GM12878 (cell line): ENCODE results near the gene MYT1. TPM values are rescaled to one million over a fixed set of nuclear protein-coding genes. Genes with fewer than 3 reads are reported as not detected.

Experiments used
- ATAC-seq: fragments of 200-7000 bp; cut with Tn5 transposase; 3 replicates; pipeline ENCODE4 v1.9.1; 2020; ENCODE audit warnings: mild to moderate bottlenecking, moderate library complexity
- BruUV-seq: library from RNA; stranded (reverse); fragments of 400-500 nt; replicated peaks from 2 replicates; lab custom pipeline; 2021; lab: Mats Ljungman, UMichigan
- CTCF ChIA-PET: fragments of 300-600 bp; sonication (Branson Sonifier 250); formaldehyde crosslinking; extraction: SDS; loops from one replicate; lab custom pipeline; 2021; ENCODE audit warnings: inconsistent platforms; lab: Yijun Ruan, JAX
- POLR2A ChIA-PET: fragments of 350-600 bp; formaldehyde crosslinking; extraction: SDS; loops from one replicate; lab custom pipeline; 2021; ENCODE audit warnings: inconsistent platforms; lab: Charles Lee
- RAD21 ChIA-PET: fragments of 300-600 bp; sonication (Branson Sonifier 250); formaldehyde crosslinking; loops from one replicate; lab custom pipeline; 2023; ENCODE audit warnings: antibody characterized with exemption; ENCODE audit not compliant: unreplicated experiment; lab: Charles Lee
- SMC1A ChIA-PET: fragments of 300-600 bp; sonication (Branson Sonifier 250); formaldehyde crosslinking; loops from one replicate; lab custom pipeline; 2023; ENCODE audit not compliant: unreplicated experiment, uncharacterized antibody; lab: Charles Lee
- DNase-seq: peaks from one replicate; pipeline ENCODE4 v3.0.0-alpha.2; 2011; ENCODE audit warnings: low read depth, low spot score
- FAIRE-seq: peaks from 3 replicates; lab custom pipeline; 2011; peaks lifted over from hg19 to GRCh38; lab: Jason Lieb, UNC
- H2AFZ ChIP-seq: 2 replicates; pipeline ENCODE4 v1.6.0; 2011; ENCODE audit warnings: low read depth, low read length, control low read depth; ENCODE audit not compliant: control insufficient read depth
- H3K27ac ChIP-seq: 2 replicates; pipeline ENCODE4 v1.5.1; 2011; ENCODE audit warnings: control low read depth; ENCODE audit not compliant: control insufficient read depth, insufficient read depth
- H3K27me3 ChIP-seq, 2 experiments: replicated peaks in 1 of 2; 2 replicates each; pipeline versions ENCODE4 v1.6.0 to v1.6.1; 2011; ENCODE audit warnings: low read length in 1 of 2; ENCODE audit not compliant: control insufficient read depth in 2 of 2, insufficient read depth in 2 of 2
- H3K36me3 ChIP-seq, 2 experiments: 2 replicates each; pipeline ENCODE4 v1.5.1; 2011; ENCODE audit warnings: low read length in 1 of 2; ENCODE audit not compliant: control insufficient read depth in 2 of 2, insufficient read depth in 2 of 2
- H3K4me1 ChIP-seq: 2 replicates; pipeline ENCODE4 v1.6.1; 2011; ENCODE audit warnings: mild to moderate bottlenecking, low read length, moderate library complexity, mixed read lengths; ENCODE audit not compliant: control insufficient read depth, insufficient read depth
- H3K4me2 ChIP-seq: 2 replicates; pipeline ENCODE4 v1.6.0; 2011; ENCODE audit warnings: control low read depth; ENCODE audit not compliant: control insufficient read depth, insufficient read depth
- H3K4me3 ChIP-seq: fragments of 200-600 bp; sonication (generic); 2 replicates; pipeline ENCODE4 v1.5.1; 2016
- H3K79me2 ChIP-seq: 2 replicates; pipeline ENCODE4 v1.6.0; 2011; ENCODE audit warnings: low read length; ENCODE audit not compliant: control insufficient read depth, insufficient read depth
- H3K9ac ChIP-seq: 2 replicates; pipeline ENCODE4 v1.8.0; 2011; ENCODE audit warnings: low read length, control low read depth, mixed read lengths; ENCODE audit not compliant: control insufficient read depth, insufficient read depth
- H3K9me3 ChIP-seq: replicated peaks from 3 replicates; pipeline ENCODE4 v1.5.1; 2011; ENCODE audit warnings: mild to moderate bottlenecking, low read length; ENCODE audit not compliant: control insufficient read depth, insufficient read depth
- H4K20me1 ChIP-seq: 2 replicates; pipeline ENCODE4 v1.6.0; 2011; ENCODE audit not compliant: control insufficient read depth, insufficient read depth
- ELK1 ChIP-seq: IDR thresholded peaks from 2 replicates; pipeline ENCODE4 v1.6.1; 2012; ENCODE audit warnings: low read depth, low read length, improper control_type of control experiment
- EZH2 ChIP-seq: IDR thresholded peaks from 2 replicates; pipeline ENCODE4 v1.6.1; 2012; ENCODE audit warnings: low read depth, mild to moderate bottlenecking, control low read depth, inconsistent platforms, low read length, borderline replicate concordance; ENCODE audit not compliant: control insufficient read depth
- FOXK2 ChIP-seq: fragments of 450-650 bp; IDR thresholded peaks from 2 replicates; pipeline ENCODE4 v1.6.1; 2017; ENCODE audit warnings: mild to moderate bottlenecking, moderate library complexity
- MEF2B ChIP-seq: fragments of 450-650 bp; IDR thresholded peaks from 2 replicates; pipeline ENCODE4 v1.6.1; 2018; ENCODE audit warnings: mild to moderate bottlenecking, moderate library complexity; ENCODE audit not compliant: partially characterized antibody, poor library complexity, severe bottlenecking
- NFYA ChIP-seq: IDR thresholded peaks from 2 replicates; pipeline ENCODE4 v1.6.1; 2011; ENCODE audit warnings: low read depth, mild to moderate bottlenecking, low read length, improper control_type of control experiment, borderline replicate concordance
- PKNOX1 ChIP-seq: fragments of 450-650 bp; IDR thresholded peaks from 2 replicates; pipeline ENCODE4 v1.6.1; 2016; ENCODE audit warnings: mild to moderate bottlenecking
- PML ChIP-seq: IDR thresholded peaks from 2 replicates; pipeline ENCODE4 v1.6.1; 2012; ENCODE audit warnings: low read length, inconsistent platforms
- POU2F2 ChIP-seq: IDR thresholded peaks from 3 replicates; pipeline ENCODE4 v1.6.1; 2011; ENCODE audit warnings: low read depth, mild to moderate bottlenecking, low read length, borderline replicate concordance
- RBBP5 ChIP-seq: fragments of 200-600 bp; sonication (generic); conservative IDR thresholded peaks from 2 replicates; pipeline ENCODE4 v1.6.1; 2016
- RELB ChIP-seq: fragments of 450-650 bp; IDR thresholded peaks from 2 replicates; pipeline ENCODE4 v1.6.1; 2017; ENCODE audit warnings: low read depth, mild to moderate bottlenecking, moderate library complexity
- SMC3 ChIP-seq: IDR thresholded peaks from 2 replicates; pipeline ENCODE4 v1.6.1; 2011; ENCODE audit warnings: low read length, improper control_type of control experiment, borderline replicate concordance
- STAT3 ChIP-seq: IDR thresholded peaks from 2 replicates; pipeline ENCODE4 v1.6.1; 2011; ENCODE audit warnings: low read depth, low read length, improper control_type of control experiment
- USF1 ChIP-seq: IDR thresholded peaks from 2 replicates; pipeline ENCODE4 v1.6.1; 2011; ENCODE audit warnings: borderline replicate concordance, low read depth, mild to moderate bottlenecking, moderate library complexity, mixed read lengths, low read length; ENCODE audit not compliant: insufficient read depth; ENCODE audit errors: extremely low read length
- YBX1 ChIP-seq: fragments of 450-650 bp; IDR thresholded peaks from 2 replicates; pipeline ENCODE4 v1.6.1; 2016; ENCODE audit warnings: antibody characterized with exemption
- ZBTB33 ChIP-seq: fragments of 450-650 bp; IDR thresholded peaks from 2 replicates; pipeline ENCODE4 v1.6.1; 2017; ENCODE audit warnings: mild to moderate bottlenecking
- WGBS: methylation state at CpG from one replicate; pipeline ENCODE4 v1.1.6; 2016; ENCODE audit warnings: low lambda C conversion rate; ENCODE audit not compliant: insufficient replicate concordance, insufficient coverage; ENCODE audit errors: missing lambda C conversion rate; 5-methylcytosine and 5-hydroxymethylcytosine counted together
- in situ Hi-C: fragments of 300-500 bp; cut with MboI; formaldehyde crosslinking; loops from 9 replicates; pipeline ENCODE4 v1.14.3; 2018; ENCODE audit warnings: mixed read lengths
- intact Hi-C: fragments of 100-400 bp; cut with micrococcal nuclease; formaldehyde crosslinking; loops from one replicate; pipeline ENCODE4 v1.14.2; 2022; ENCODE audit not compliant: unreplicated experiment
- polyA plus RNA-seq, 11 experiments: library from polyadenylated mRNA; depleted of rRNA in 4 of 11; unstranded in 6 of 11; stranded (reverse) in 5 of 11; fragments of >200 nt; fragmentation: Nextera tagmentation in 4 of 11; fragmentation: Illumina TruSeq in 1 of 11; extraction: Ambion mirVana in 4 of 11; extraction: Trizol in 1 of 11; gene quantifications; 1 replicate in 1 of 11; 2 replicates in 10 of 11; pipeline versions ENCODE4 v1.2.1 to v1.2.3, GENCODE V29; 2011 to 2016; ENCODE audit warnings: inconsistent platforms in 2 of 11, missing spikeins in 2 of 11, low read depth in 1 of 11
- total RNA-seq, 4 experiments: library from RNA; depleted of rRNA in 3 of 4; stranded (reverse); fragments of >200 nt in 3 of 4; fragmentation: Illumina TruSeq in 1 of 4; extraction: Trizol in 1 of 4; gene quantifications; 2 replicates each; pipeline versions ENCODE4 v1.2.1 to v1.2.3, GENCODE V29; 2013 to 2021

The MYT1 gene
- total and polyA plus RNA-seq, 10 of the 15 experiments (the other 5 are each of a cell fraction or from before 2014, with no cell fraction given) = 0.01 to 0.10 TPM; not detected in 8

- Histone ChIP-seq H3K4me2 (no peak overlapping the region), H4K20me1 (no peaks in the 10 kb centered on the region), H3K79me2 (no peaks in the 10 kb centered on the region), H3K27ac (no peak overlapping the region), H3K27me3 (peaks cover 0 to 8% of the 10 kb centered on the region in 2 experiments; a peak in 1 of 4 replicates), H3K4me3 (no peak overlapping the region), H3K4me1 (no peaks in the 10 kb centered on the region), H3K9me3 (no peaks in the 10 kb centered on the region), H3K36me3 (no peaks in the 10 kb centered on the region), H2AFZ (no peak overlapping the region), H3K9ac (no peak overlapping the region)
- RAD21 ChIA-PET = interaction anchor here (1.1 kb wide), 1 partner anchor 22 kb away, joined by 3 read pairs; no protein-coding TSS in a partner anchor
- CTCF ChIA-PET = interaction anchor here (0.9 to 3.1 kb wide), 2 partner anchors 10 to 16 kb away, joined by 3 to 10 read pairs; partner anchors contain the start of gene PCMTD2
- no peak for ATAC-seq
- in situ Hi-C loops (no loop called here), intact Hi-C loops (no loop called here)
- POLR2A ChIA-PET = no interaction called here
- DNase-seq = no peak
- FAIRE-seq = no peak
- SMC1A ChIA-PET = no interaction called here
- WGBS = 17% methylated on average over 8 of the region's 8 CpGs
- no TSS peak for BruUV-seq
- TF ChIP-seq MEF2B = no peak
- no peak for TF ChIP-seq YBX1
- TF ChIP-seq NFYA = no peak
- no peak; the same call in 1 of the 2 replicates for TF ChIP-seq FOXK2
- TF ChIP-seq ZBTB33 = no peak
- TF ChIP-seq USF1 = no peak
- no peak for TF ChIP-seq ELK1
- TF ChIP-seq PML = no peak
- TF ChIP-seq PKNOX1 = no peak
- no peak for TF ChIP-seq RBBP5
- TF ChIP-seq POU2F2 = no peak
- TF ChIP-seq STAT3 = no peak
- TF ChIP-seq RELB = no peak
- no peak for TF ChIP-seq SMC3
- TF ChIP-seq EZH2 = no peak
Observed at GRCh38 chr20:64244870-64245603, 80.8 kb downstream of the MYT1 start.
